HG02970 (cell line): Measurements from ENCODE around the gene CALML6.

Source experiments
- ATAC-seq: cut with Tn5 transposase; IDR thresholded peaks from one replicate; pipeline ENCODE4 v1.9.1; 2021; ENCODE audit warnings: mild to moderate bottlenecking, moderate library complexity, moderate number of reproducible peaks; ENCODE audit not compliant: unreplicated experiment, low FRiP score

CALML6 gene

GRCh38 chr1:1959840-1960479 is 44.9 kb downstream of the CALML6 start:
- ATAC-seq: no peak

- ATAC-seq: no peak
Observed at GRCh38 chr1:1960480-1961196, 45.6 kb downstream of the CALML6 start.

GRCh38 chr1:1962752-1963151 is 47.7 kb downstream of the CALML6 start:
- ATAC-seq: no peak

GRCh38 chr1:1963570-1963969 is 48.5 kb downstream of the CALML6 start:
- ATAC-seq: no peak

- no peak for ATAC-seq
Observed at GRCh38 chr1:1964811-1965210, 49.8 kb downstream of the CALML6 start.

GRCh38 chr1:1965546-1965945 is 50.5 kb downstream of the CALML6 start:
- ATAC-seq: no peak

- no peak for ATAC-seq
Observed at GRCh38 chr1:1966071-1966740, 51.1 kb downstream of the CALML6 start.
